Stimulated activated CD4-positive, alpha-beta T cell treated with anti-CD3 and anti-CD28 coated beads, Interleukin-12 subunit alpha, Interleukin-12 subunit beta, amount 100 ng/mL, for 48 hours (primary cell): ENCODE data around the gene GRM8.

Experiments used
- DNase-seq, 3 donors: peaks; one replicate each; pipeline ENCODE4 v3.0.0-alpha.2; 2020; ENCODE audit warnings: low read depth in 2 of 3, low spot score in 1 of 3

GRM8 gene

GRCh38 chr7:127231415-127231814, 21.3 kb downstream of the GRM8 start:
- DNase-seq: no peak

GRCh38 chr7:127230192-127230925, 22.4 kb downstream of the GRM8 start:
- DNase-seq: no peak

- DNase-seq: no peak
These were observed 25.9 kb downstream of the GRM8 start for GRCh38 chr7:127226685-127227374.

- no peak for DNase-seq
These were observed 31.0 kb downstream of the GRM8 start for GRCh38 chr7:127221731-127222130.

GRCh38 chr7:127214956-127215718, 37.6 kb downstream of the GRM8 start:
- no peak for DNase-seq

GRCh38 chr7:127209886-127210285, 42.9 kb downstream of the GRM8 start:
- no peak for DNase-seq

GRCh38 chr7:127208860-127209259, 43.9 kb downstream of the GRM8 start:
- DNase-seq: no peak

- DNase-seq: no peak
These were observed 44.4 kb downstream of the GRM8 start for GRCh38 chr7:127208351-127208750.

- DNase-seq: no peak
These were observed 44.9 kb downstream of the GRM8 start for GRCh38 chr7:127207806-127208205.

GRCh38 chr7:127207230-127207629, 45.5 kb downstream of the GRM8 start:
- DNase-seq: no peak

GRCh38 chr7:127194571-127194970, 58.2 kb downstream of the GRM8 start:
- DNase-seq: no peak

GRCh38 chr7:127189886-127190285, 62.9 kb downstream of the GRM8 start:
- no peak for DNase-seq

- DNase-seq: no peak
These were observed 63.7 kb downstream of the GRM8 start for GRCh38 chr7:127189074-127189473.

GRCh38 chr7:127187740-127188139, 65.0 kb downstream of the GRM8 start:
- no peak for DNase-seq

GRCh38 chr7:127186686-127187085, 66.1 kb downstream of the GRM8 start:
- no peak for DNase-seq

GRCh38 chr7:127177156-127177555, 75.6 kb downstream of the GRM8 start:
- no peak for DNase-seq

- DNase-seq: no peak
These were observed 90.4 kb downstream of the GRM8 start for GRCh38 chr7:127162366-127162765.

GRCh38 chr7:127158659-127159058, 94.1 kb downstream of the GRM8 start:
- no peak for DNase-seq

- DNase-seq: no peak
These were observed 97.8 kb downstream of the GRM8 start for GRCh38 chr7:127154958-127155357.

- no peak for DNase-seq
These were observed 98.6 kb downstream of the GRM8 start for GRCh38 chr7:127154101-127154500.

GRCh38 chr7:127153315-127153714, 99.4 kb downstream of the GRM8 start:
- DNase-seq: no peak

GRCh38 chr7:127152423-127152822, 100.3 kb downstream of the GRM8 start:
- no peak for DNase-seq
